Measurements from ENCODE around the gene SCYGR2.

- TF ChIP-seq SIX5 (IDR thresholded peaks at IDR 0.05; ENCODE audit: low read depth, low read length) (no peak), POLR2A (IDR thresholded peaks at IDR 0.05; ENCODE audit: control extremely low read depth in 1 of 2, low read depth in 2 of 2, low read length in 2 of 2) (no peak), RFX5 (IDR thresholded peaks at IDR 0.05; ENCODE audit: borderline replicate concordance, low read depth, low read length) (no peak), HDAC6 (IDR thresholded peaks at IDR 0.05; ENCODE audit: low read depth, low read length) (no peak), EZH2 (IDR thresholded peaks at IDR 0.05; ENCODE audit: low read depth, low read length, severe bottlenecking) (no peak), KDM1A (IDR thresholded peaks at IDR 0.05; ENCODE audit: borderline replicate concordance, low read length) (no peak), SIN3A (conservative IDR thresholded peaks at IDR 0.05 in 1 of 2, IDR thresholded peaks at IDR 0.05 in 1 of 2; ENCODE audit: low read depth in 1 of 2, low read length in 2 of 2) (no peak), SUZ12 (IDR thresholded peaks at IDR 0.05; ENCODE audit: low read length) (no peak), POU5F1 (IDR thresholded peaks at IDR 0.05; ENCODE audit: low read depth, low read length) (no peak), CTBP2 (IDR thresholded peaks at IDR 0.05; ENCODE audit: borderline replicate concordance, insufficient read depth, insufficient read length, low read length) (no peak)
- TF ChIP-seq, protein P1, sequence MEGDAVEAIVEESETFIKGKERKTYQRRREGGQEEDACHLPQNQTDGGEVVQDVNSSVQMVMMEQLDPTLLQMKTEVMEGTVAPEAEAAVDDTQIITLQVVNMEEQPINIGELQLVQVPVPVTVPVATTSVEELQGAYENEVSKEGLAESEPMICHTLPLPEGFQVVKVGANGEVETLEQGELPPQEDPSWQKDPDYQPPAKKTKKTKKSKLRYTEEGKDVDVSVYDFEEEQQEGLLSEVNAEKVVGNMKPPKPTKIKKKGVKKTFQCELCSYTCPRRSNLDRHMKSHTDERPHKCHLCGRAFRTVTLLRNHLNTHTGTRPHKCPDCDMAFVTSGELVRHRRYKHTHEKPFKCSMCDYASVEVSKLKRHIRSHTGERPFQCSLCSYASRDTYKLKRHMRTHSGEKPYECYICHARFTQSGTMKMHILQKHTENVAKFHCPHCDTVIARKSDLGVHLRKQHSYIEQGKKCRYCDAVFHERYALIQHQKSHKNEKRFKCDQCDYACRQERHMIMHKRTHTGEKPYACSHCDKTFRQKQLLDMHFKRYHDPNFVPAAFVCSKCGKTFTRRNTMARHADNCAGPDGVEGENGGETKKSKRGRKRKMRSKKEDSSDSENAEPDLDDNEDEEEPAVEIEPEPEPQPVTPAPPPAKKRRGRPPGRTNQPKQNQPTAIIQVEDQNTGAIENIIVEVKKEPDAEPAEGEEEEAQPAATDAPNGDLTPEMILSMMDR (IDR thresholded peaks at IDR 0.05; ENCODE audit: control extremely low read depth in 1 of 3, insufficient read depth in 1 of 3, low read depth in 1 of 3, low read length in 3 of 3), result no peak
Measured at GRCh38 chr2:227568852-227569169, 29.9 kb upstream of the SCYGR2 start.
